GM12878 (cell line): Measurements from ENCODE around the gene LGMN. TPM values are rescaled to one million over a fixed set of nuclear protein-coding genes. Genes with fewer than 3 reads are reported as not detected.

Experiments
- ATF7 ChIP-seq: fragments of 450-650 bp; IDR thresholded peaks from 2 replicates; pipeline ENCODE4 v1.6.1; 2016; ENCODE audit warnings: low read depth, mild to moderate bottlenecking
- CBX5 ChIP-seq: sonication (generic); IDR thresholded peaks from 2 replicates; pipeline ENCODE4 v1.6.1; 2016; ENCODE audit warnings: low read depth, moderate library complexity, mild to moderate bottlenecking, inconsistent platforms
- CHD4 ChIP-seq: fragments of 200-600 bp; sonication (generic); IDR thresholded peaks from 2 replicates; pipeline ENCODE4 v1.6.1; 2016; ENCODE audit warnings: mild to moderate bottlenecking
- CTCF ChIP-seq, 3 experiments: IDR thresholded peaks in 2 of 3; conservative IDR thresholded peaks in 1 of 3; 2 replicates each; pipeline ENCODE4 v1.5.1; 2011; ENCODE audit warnings: low read depth in 3 of 3, low read length in 3 of 3, mild to moderate bottlenecking in 3 of 3, control low read depth in 2 of 3, moderate library complexity in 2 of 3, inconsistent platforms in 1 of 3, mixed read lengths in 1 of 3; ENCODE audit not compliant: control insufficient read depth in 2 of 3, insufficient read depth in 1 of 3; ENCODE audit errors: extremely low read depth in 1 of 3
- DPF2 ChIP-seq: fragments of 450-650 bp; IDR thresholded peaks from 2 replicates; pipeline ENCODE4 v1.6.1; 2017; ENCODE audit warnings: mild to moderate bottlenecking
- EP300 ChIP-seq, 2 experiments: fragments of 150-350 bp in 1 of 2; IDR thresholded peaks; 2 replicates each; pipeline ENCODE4 v1.6.1; 2011 to 2012; ENCODE audit warnings: low read depth in 2 of 2, low read length in 2 of 2, borderline replicate concordance in 1 of 2, improper control_type of control experiment in 1 of 2, inconsistent platforms in 1 of 2; ENCODE audit not compliant: control insufficient read depth in 1 of 2
- EZH2 ChIP-seq: IDR thresholded peaks from 2 replicates; pipeline ENCODE4 v1.6.1; 2012; ENCODE audit warnings: low read depth, mild to moderate bottlenecking, control low read depth, inconsistent platforms, low read length, borderline replicate concordance; ENCODE audit not compliant: control insufficient read depth
- GABPA ChIP-seq: IDR thresholded peaks from 2 replicates; pipeline ENCODE4 v1.6.1; 2014; ENCODE audit warnings: antibody characterized with exemption, low read depth, mild to moderate bottlenecking, inconsistent platforms
- HSF1 ChIP-seq: fragments of 150-350 bp; IDR thresholded peaks from 2 replicates; pipeline ENCODE4 v1.6.1; 2014; ENCODE audit warnings: mild to moderate bottlenecking, low read depth, low read length
- IKZF1 ChIP-seq: fragments of 450-650 bp; conservative IDR thresholded peaks from 2 replicates; pipeline ENCODE4 v1.6.1; 2017; ENCODE audit warnings: antibody characterized with exemption, mild to moderate bottlenecking
- LARP7 ChIP-seq: fragments of 450-650 bp; IDR thresholded peaks from 2 replicates; pipeline ENCODE4 v1.6.1; 2017; ENCODE audit warnings: mild to moderate bottlenecking
- MAX ChIP-seq: IDR thresholded peaks from 2 replicates; pipeline ENCODE4 v1.6.1; 2012; ENCODE audit warnings: low read depth, low read length, improper control_type of control experiment
- NKRF ChIP-seq: fragments of 450-650 bp; conservative IDR thresholded peaks from 2 replicates; pipeline ENCODE4 v1.6.1; 2017; ENCODE audit warnings: mild to moderate bottlenecking, moderate library complexity
- POLR2AphosphoS5 ChIP-seq: IDR thresholded peaks from 2 replicates; pipeline ENCODE4 v1.6.1; 2011; ENCODE audit warnings: mild to moderate bottlenecking, low read length, inconsistent platforms
- PRDM15 ChIP-seq: fragments of 450-650 bp; formaldehyde crosslinking; IDR thresholded peaks from 2 replicates; pipeline ENCODE4 v1.4.0; 2020; ENCODE audit warnings: mild to moderate bottlenecking, moderate library complexity
- RCOR1 ChIP-seq: conservative IDR thresholded peaks from 2 replicates; pipeline ENCODE4 v1.6.1; 2012; ENCODE audit warnings: low read depth, low read length, improper control_type of control experiment
- SREBF1 ChIP-seq: IDR thresholded peaks from 2 replicates; pipeline ENCODE4 v1.6.1; 2012; ENCODE audit warnings: mild to moderate bottlenecking, low read length
- SREBF2 ChIP-seq: IDR thresholded peaks from 2 replicates; pipeline ENCODE4 v1.6.1; 2012; ENCODE audit warnings: mild to moderate bottlenecking, low read length
- SUPT20H ChIP-seq: IDR thresholded peaks from 2 replicates; pipeline ENCODE4 v1.6.1; 2011; ENCODE audit warnings: low read depth, mild to moderate bottlenecking, low read length, moderate library complexity, borderline replicate concordance; ENCODE audit not compliant: control insufficient read depth
- TARDBP ChIP-seq: IDR thresholded peaks from 2 replicates; pipeline ENCODE4 v1.6.1; 2016; ENCODE audit warnings: borderline replicate concordance
- TCF12 ChIP-seq: IDR thresholded peaks from 2 replicates; pipeline ENCODE4 v1.6.1; 2011; ENCODE audit warnings: low read depth, mild to moderate bottlenecking, low read length
- polyA plus RNA-seq, 11 experiments: library from polyadenylated mRNA; depleted of rRNA in 4 of 11; unstranded in 6 of 11; stranded (reverse) in 5 of 11; fragments of >200 nt; fragmentation: Nextera tagmentation in 4 of 11; fragmentation: Illumina TruSeq in 1 of 11; extraction: Ambion mirVana in 4 of 11; extraction: Trizol in 1 of 11; gene quantifications; 1 replicate in 1 of 11; 2 replicates in 10 of 11; pipeline versions ENCODE4 v1.2.1 to v1.2.3, GENCODE V29; 2011 to 2016; ENCODE audit warnings: inconsistent platforms in 2 of 11, missing spikeins in 2 of 11, low read depth in 1 of 11
- total RNA-seq, 4 experiments: library from RNA; depleted of rRNA in 3 of 4; stranded (reverse); fragments of >200 nt in 3 of 4; fragmentation: Illumina TruSeq in 1 of 4; extraction: Trizol in 1 of 4; gene quantifications; 2 replicates each; pipeline versions ENCODE4 v1.2.1 to v1.2.3, GENCODE V29; 2013 to 2021

Gene LGMN
- total and polyA plus RNA-seq, 10 of the 15 experiments (the other 5 are each of a cell fraction or from before 2014, with no cell fraction given), result 0.71 to 192 (median 3.9) TPM

- TF ChIP-seq CTCF (IDR thresholded peaks at IDR 0.05 in 2 of 3, conservative IDR thresholded peaks at IDR 0.05 in 1 of 3; ENCODE audit: control insufficient read depth in 2 of 3, extremely low read depth in 1 of 3, insufficient read depth in 1 of 3, low read depth in 3 of 3, low read length in 3 of 3) (no peak), DPF2 (peak; percentile 99), RCOR1 (peak; percentile 75; the same call in 1 of the 2 replicates), EZH2 (no peak), SUPT20H (no peak), ATF7 (peak; percentile 96), EP300 (IDR thresholded peaks at IDR 0.05; ENCODE audit: borderline replicate concordance in 1 of 2, control insufficient read depth in 1 of 2, low read depth in 2 of 2, low read length in 2 of 2) (peak; percentile 90 to 94; a peak in 3 of 4 replicates), POLR2AphosphoS5 (no peak; the same call in 1 of the 2 replicates), HSF1 (no peak), CBX5 (0 out of 2 replicates have a peak, but pooled peaks have one; percentile 79), PRDM15 (CRISPR knock-in tag) (0 out of 2 replicates have a peak, but pooled peaks have one; percentile 26), SREBF1 (no peak), GABPA (peak; percentile 73; the same call in 1 of the 2 replicates), TCF12 (peak; percentile 91), LARP7 (0 out of 2 replicates have a peak, but pooled peaks have one; percentile 44), MAX (no peak), SREBF2 (no peak), NKRF (no peak; the same call in 1 of the 2 replicates), IKZF1 (peak; percentile 100), TARDBP (peak; percentile 60), CHD4 (no peak)
Observed at GRCh38 chr14:92677087-92677668, 71.2 kb downstream of the LGMN start (continued).
